Osteocyte (in vitro differentiated cells): ENCODE results near the gene PALD1. TPM values are rescaled to one million over a fixed set of nuclear protein-coding genes. Genes with fewer than 3 reads are reported as not detected.
A peak's percentile ranks its signal among the peaks of the same experiment; 100 is the strongest.

ENCODE experiments used
- DNase-seq: peaks from one replicate; pipeline ENCODE4 v3.0.0; 2021; ENCODE audit warnings: mixed read lengths; ENCODE audit not compliant: unreplicated experiment; ENCODE audit errors: extremely low spot score
- H3K27ac Mint-ChIP-seq: one replicate; pipeline ENCODE4 v1.8.0; 2021; ENCODE audit warnings: mild to moderate bottlenecking, mixed read lengths; ENCODE audit not compliant: unreplicated experiment
- H3K27me3 Mint-ChIP-seq: one replicate; pipeline ENCODE4 v1.8.0; 2021; ENCODE audit warnings: mixed read lengths; ENCODE audit not compliant: unreplicated experiment
- H3K36me3 Mint-ChIP-seq: one replicate; pipeline ENCODE4 v1.8.0; 2021; ENCODE audit warnings: mixed read lengths; ENCODE audit not compliant: unreplicated experiment
- H3K4me1 Mint-ChIP-seq: one replicate; pipeline ENCODE4 v1.8.0; 2021; ENCODE audit warnings: mixed read lengths; ENCODE audit not compliant: unreplicated experiment
- H3K4me3 Mint-ChIP-seq: one replicate; pipeline ENCODE4 v1.8.0; 2021; ENCODE audit warnings: mild to moderate bottlenecking, moderate library complexity, mixed read lengths; ENCODE audit not compliant: unreplicated experiment
- H3K9me3 Mint-ChIP-seq: one replicate; pipeline ENCODE4 v1.8.0; 2021; ENCODE audit warnings: mixed read lengths; ENCODE audit not compliant: unreplicated experiment
- CTCF ChIP-seq: fragments of 200-600 bp; sonication (generic); IDR thresholded peaks from 2 replicates; pipeline ENCODE4 v1.5.0; 2021; ENCODE audit warnings: antibody characterized with exemption, mild to moderate bottlenecking, moderate library complexity
- total RNA-seq: library from RNA; stranded (reverse); gene quantifications from 2 replicates; pipeline ENCODE4 v1.2.1, GENCODE V29; 2021

Gene PALD1
- total RNA-seq, 1 donor from 2014 or later, result 3.1 TPM

- no peak for DNase-seq
- Mint-ChIP-seq H3K36me3 (no peaks in the 10 kb centered on the region), H3K4me3 (no peak overlapping the region), H3K4me1 (peaks cover 24% of the 10 kb centered on the region), H3K27me3 (no peaks in the 10 kb centered on the region), H3K27ac (peak overlapping the region; percentile 79), H3K9me3 (no peaks in the 10 kb centered on the region)
- TF ChIP-seq CTCF, result no peak
Measured at GRCh38 chr10:70551971-70552422, 73.4 kb downstream of the PALD1 start.

DNA sequence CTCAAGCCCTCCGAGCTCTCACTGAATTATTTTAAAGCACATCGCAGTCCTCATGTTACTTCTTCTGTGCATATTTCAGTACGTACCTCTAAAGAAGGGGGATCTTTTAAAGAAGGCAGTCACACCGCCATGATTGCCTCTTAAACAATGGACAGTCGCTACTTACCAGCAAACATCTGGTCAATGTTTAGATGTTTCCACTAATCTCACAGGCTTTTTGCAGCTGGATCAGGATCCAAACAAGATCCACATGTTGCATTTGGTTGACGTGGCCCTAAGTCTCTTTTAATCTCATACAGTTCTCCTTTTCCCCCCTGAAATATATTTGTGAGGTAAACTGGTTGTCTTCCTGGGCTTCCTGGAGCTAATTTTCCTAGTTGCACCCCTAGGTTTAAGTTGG lies 74.0 kb downstream of the PALD1 start:
- Mint-ChIP-seq H3K36me3 (no peaks in the 10 kb centered on the region), H3K4me3 (no peak overlapping the region), H3K27me3 (no peaks in the 10 kb centered on the region), H3K9me3 (no peaks in the 10 kb centered on the region), H3K4me1 (peaks cover 24% of the 10 kb centered on the region), H3K27ac (peak overlapping the region; percentile 79)
- no peak for TF ChIP-seq CTCF
- no peak for DNase-seq

DNA sequence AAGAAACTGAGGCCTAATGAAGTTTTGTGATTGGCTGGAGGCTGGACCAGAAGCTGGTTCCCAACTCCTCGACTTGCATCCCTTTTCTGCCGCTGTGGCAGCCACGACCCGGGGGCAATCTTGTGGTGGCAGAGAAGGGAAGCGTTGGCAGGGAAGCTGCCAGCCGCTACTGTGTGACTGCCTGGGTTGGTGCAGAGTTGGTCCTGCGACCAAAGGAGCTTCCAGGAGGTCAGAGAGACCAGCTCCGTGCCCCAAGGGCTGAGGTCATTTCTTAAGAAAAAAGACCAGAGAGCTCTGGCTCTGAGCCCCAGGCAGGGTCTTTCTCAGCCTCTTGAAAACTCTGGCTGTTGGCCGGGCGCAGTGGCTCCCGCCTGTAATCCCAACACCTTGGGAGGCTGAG lies 76.8 kb downstream of the PALD1 start:
- Mint-ChIP-seq H3K4me3 (no peak overlapping the region), H3K4me1 (peaks cover 29% of the 10 kb centered on the region)
- DNase-seq, result no peak

DNA sequence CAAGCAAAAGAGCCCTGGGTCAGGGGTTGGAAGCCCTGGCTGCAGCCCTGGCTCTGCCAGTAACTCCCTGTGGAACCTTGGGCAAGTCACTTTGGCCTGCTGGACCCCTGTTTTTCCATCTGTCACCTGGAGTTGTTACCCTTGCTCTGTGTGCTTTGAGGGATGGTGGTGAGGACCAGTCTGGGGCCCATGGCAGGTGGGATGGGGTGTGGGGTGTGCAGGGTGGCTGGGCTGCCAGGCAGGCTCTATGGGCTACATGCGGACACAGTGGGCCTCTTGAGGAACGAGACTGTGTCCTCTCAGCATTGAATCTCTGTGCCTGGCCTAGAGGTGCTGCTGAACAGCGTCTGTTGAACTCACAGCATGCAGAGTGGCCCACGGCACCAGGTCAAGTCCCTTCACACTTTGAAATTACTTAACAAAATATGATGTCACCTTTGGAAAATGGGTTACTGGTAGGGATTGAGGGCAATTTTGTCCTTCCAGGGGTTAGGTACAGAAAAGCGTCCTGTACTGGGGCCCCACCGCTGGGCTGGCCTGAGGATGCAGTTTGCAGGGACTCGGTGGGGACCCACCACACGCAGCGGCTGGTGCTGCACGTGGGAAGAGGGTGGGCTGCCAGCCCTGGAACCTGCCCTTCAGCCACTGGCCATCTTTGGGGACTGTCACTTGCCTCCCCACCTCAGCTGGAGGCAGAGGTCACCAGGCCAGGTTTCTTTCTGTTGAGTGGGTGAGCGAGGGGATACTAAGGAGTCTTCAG lies 78.7 kb downstream of the PALD1 start:
- no peak for TF ChIP-seq CTCF
- DNase-seq, result no peak
- Mint-ChIP-seq H3K27ac (no peak overlapping the region), H3K27me3 (no peaks in the 10 kb centered on the region), H3K9me3 (no peaks in the 10 kb centered on the region), H3K36me3 (no peaks in the 10 kb centered on the region), H3K4me3 (no peak overlapping the region), H3K4me1 (peaks cover 16% of the 10 kb centered on the region)

More for the DNA sequence above, 76.8 kb downstream of the PALD1 start:
- no peaks in the 10 kb centered on the region for H3K27me3 Mint-ChIP-seq
- no peak for TF ChIP-seq CTCF
- H3K9me3 Mint-ChIP-seq, result no peaks in the 10 kb centered on the region
- no peak overlapping the region for H3K27ac Mint-ChIP-seq
- no peaks in the 10 kb centered on the region for H3K36me3 Mint-ChIP-seq

- Mint-ChIP-seq H3K27me3 (no peaks in the 10 kb centered on the region), H3K36me3 (no peaks in the 10 kb centered on the region), H3K4me1 (peaks cover 10% of the 10 kb centered on the region), H3K9me3 (no peaks in the 10 kb centered on the region), H3K27ac (no peak overlapping the region), H3K4me3 (no peak overlapping the region)
- DNase-seq, result no peak
- TF ChIP-seq CTCF, result no peak
Measured at GRCh38 chr10:70557876-70558275, 79.3 kb downstream of the PALD1 start.
